Panc1 (cell line): ENCODE data around the gene ABTB2. TPM values are rescaled to one million over a fixed set of nuclear protein-coding genes. Genes with fewer than 3 reads are reported as not detected.

Source experiments
- ATAC-seq: fragments of 200-7000 bp; cut with Tn5 transposase; 2 replicates; pipeline ENCODE4 v1.9.1; 2020; ENCODE audit warnings: mild to moderate bottlenecking, moderate library complexity
- BruUV-seq: library from RNA; stranded (reverse); fragments of 400-500 nt; replicated peaks from 2 replicates; lab custom pipeline; 2021; lab: Mats Ljungman, UMichigan
- CTCF ChIA-PET: fragments of 300-600 bp; sonication (Branson Sonifier 250); formaldehyde crosslinking; loops from one replicate; lab custom pipeline; 2022; ENCODE audit warnings: antibody characterized with exemption; lab: Charles Lee
- POLR2A ChIA-PET: fragments of 300-600 bp; sonication (Branson Sonifier 250); formaldehyde crosslinking; loops from one replicate; lab custom pipeline; 2022; ENCODE audit warnings: antibody characterized with exemption; lab: Charles Lee
- DNase-seq: peaks from one replicate; pipeline ENCODE4 v3.0.0-alpha.2; 2010; ENCODE audit warnings: low read depth, low spot score
- H3K27ac ChIP-seq: 2 replicates; pipeline ENCODE4 v1.5.1; 2011; ENCODE audit warnings: mild to moderate bottlenecking, low read length, inconsistent platforms
- H3K27me3 ChIP-seq: fragments of 200-500 bp; sonication (Bioruptor generic); 2 replicates; pipeline ENCODE4 v1.6.0; 2014; ENCODE audit warnings: low read length, inconsistent platforms; ENCODE audit not compliant: control insufficient read depth, insufficient read depth
- H3K36me3 ChIP-seq: fragments of 200-500 bp; sonication (Bioruptor generic); 2 replicates; pipeline ENCODE4 v1.5.1; 2014; ENCODE audit warnings: inconsistent platforms, mild to moderate bottlenecking, low read length, moderate library complexity; ENCODE audit not compliant: control insufficient read depth, insufficient read depth
- H3K4me1 ChIP-seq: 2 replicates; pipeline ENCODE4 v1.5.1; 2011; ENCODE audit warnings: inconsistent platforms, mild to moderate bottlenecking, low read length, moderate library complexity; ENCODE audit not compliant: control insufficient read depth, insufficient read depth
- H3K4me3 ChIP-seq, 2 experiments: 2 replicates each; pipeline ENCODE4 v1.5.1; 2011 to 2012; ENCODE audit warnings: low read depth in 2 of 2, low read length in 2 of 2, mild to moderate bottlenecking in 2 of 2, inconsistent platforms in 1 of 2, moderate library complexity in 1 of 2
- H3K9me3 ChIP-seq: fragments of 200-500 bp; sonication (Bioruptor generic); 2 replicates; pipeline ENCODE4 v1.5.1; 2014; ENCODE audit warnings: low read depth, mild to moderate bottlenecking, inconsistent platforms, low read length, moderate library complexity; ENCODE audit not compliant: control insufficient read depth, insufficient read depth
- CTCF ChIP-seq: fragments of 450-650 bp; IDR thresholded peaks from 2 replicates; pipeline ENCODE4 v1.5.1; 2017; ENCODE audit warnings: mild to moderate bottlenecking
- POLR2AphosphoS5 ChIP-seq: IDR thresholded peaks from 2 replicates; pipeline ENCODE4 v1.6.1; 2012; ENCODE audit warnings: mild to moderate bottlenecking, low read depth, low read length, moderate library complexity
- REST ChIP-seq, 2 experiments: IDR thresholded peaks; 2 replicates each; pipeline ENCODE4 v1.6.1; 2011 to 2012; ENCODE audit warnings: low read depth in 2 of 2, control low read depth in 1 of 2, low read length in 1 of 2, mild to moderate bottlenecking in 1 of 2, moderate library complexity in 1 of 2; ENCODE audit not compliant: insufficient read depth in 1 of 2
- SIN3A ChIP-seq: IDR thresholded peaks from 2 replicates; pipeline ENCODE4 v1.6.1; 2012; ENCODE audit warnings: low read depth, mild to moderate bottlenecking, low read length, moderate library complexity, borderline replicate concordance; ENCODE audit not compliant: insufficient read depth
- TCF7L2 ChIP-seq: IDR thresholded peaks from 2 replicates; pipeline ENCODE4 v1.6.1; 2011; ENCODE audit warnings: mild to moderate bottlenecking, low read depth, low read length, inconsistent platforms
- in situ Hi-C: cut with HindIII; loops from 2 replicates; pipeline ENCODE4 v1.10.0; 2016; ENCODE audit warnings: low sequenced_read_pairs, low pct_unique_long_range_greater_than_20kb
- intact Hi-C: fragments of 100-400 bp; cut with micrococcal nuclease; formaldehyde crosslinking; loops from one replicate; pipeline ENCODE4 v1.10.0; 2022; ENCODE audit not compliant: unreplicated experiment
- total RNA-seq: library from RNA; stranded (reverse); gene quantifications from one replicate; pipeline ENCODE4 v1.2.1, GENCODE V29; 2021; ENCODE audit not compliant: unreplicated experiment

Gene ABTB2
- total RNA-seq, 1 experiment from 2014 or later, result 22.7 TPM

- no peaks in the 10 kb centered on the region for H3K36me3 ChIP-seq
- H3K4me1 ChIP-seq, result peaks cover 15% of the 10 kb centered on the region
- peak overlapping the region; percentile 23; the same call in 1 of the 2 replicates for H3K27ac ChIP-seq
- in situ Hi-C loops, result no loop called here
- intact Hi-C loops, result no loop called here
- H3K9me3 ChIP-seq, result no peaks in the 10 kb centered on the region
- DNase-seq, result no peak
- TF ChIP-seq REST (IDR thresholded peaks at IDR 0.05; ENCODE audit: insufficient read depth in 1 of 2, low read depth in 2 of 2, low read length in 1 of 2) (no peak), CTCF (no peak), POLR2AphosphoS5 (no peak), SIN3A (no peak), TCF7L2 (no peak)
- no peaks in the 10 kb centered on the region for H3K27me3 ChIP-seq
- POLR2A ChIA-PET, result no interaction called here
- BruUV-seq, result no TSS peak
- H3K4me3 ChIP-seq, result no peak overlapping the region
- CTCF ChIA-PET, result no interaction called here
- no peak for ATAC-seq
Measured at GRCh38 chr11:34314936-34315335, 42.9 kb downstream of the ABTB2 start.

GRCh38 chr11:34314176-34314575 lies 43.6 kb downstream of the ABTB2 start:
- Histone ChIP-seq H3K27ac (no peak overlapping the region), H3K9me3 (no peaks in the 10 kb centered on the region), H3K27me3 (no peaks in the 10 kb centered on the region), H3K36me3 (no peaks in the 10 kb centered on the region), H3K4me3 (no peak overlapping the region), H3K4me1 (peaks cover 12% of the 10 kb centered on the region)
- in situ Hi-C loops, result no loop called here
- ATAC-seq, result no peak
- DNase-seq, result no peak
- intact Hi-C loops, result no loop called here
- CTCF ChIA-PET, result no interaction called here
- BruUV-seq, result no TSS peak
- POLR2A ChIA-PET, result no interaction called here
- TF ChIP-seq POLR2AphosphoS5, result no peak
- no peak for TF ChIP-seq SIN3A
- no peak for TF ChIP-seq TCF7L2
- TF ChIP-seq REST (IDR thresholded peaks at IDR 0.05; ENCODE audit: insufficient read depth in 1 of 2, low read depth in 2 of 2, low read length in 1 of 2), result no peak
- TF ChIP-seq CTCF, result no peak
